ENCODE data around the gene FHOD3.

FHOD3 gene

GRCh38 chr18:36663312-36663711 lies 365.8 kb downstream of the FHOD3 start:
- H3K4me3 ChIP-seq (ENCODE audit: low read depth, low read length) = no peak overlapping the region
- TF ChIP-seq, protein P1, sequence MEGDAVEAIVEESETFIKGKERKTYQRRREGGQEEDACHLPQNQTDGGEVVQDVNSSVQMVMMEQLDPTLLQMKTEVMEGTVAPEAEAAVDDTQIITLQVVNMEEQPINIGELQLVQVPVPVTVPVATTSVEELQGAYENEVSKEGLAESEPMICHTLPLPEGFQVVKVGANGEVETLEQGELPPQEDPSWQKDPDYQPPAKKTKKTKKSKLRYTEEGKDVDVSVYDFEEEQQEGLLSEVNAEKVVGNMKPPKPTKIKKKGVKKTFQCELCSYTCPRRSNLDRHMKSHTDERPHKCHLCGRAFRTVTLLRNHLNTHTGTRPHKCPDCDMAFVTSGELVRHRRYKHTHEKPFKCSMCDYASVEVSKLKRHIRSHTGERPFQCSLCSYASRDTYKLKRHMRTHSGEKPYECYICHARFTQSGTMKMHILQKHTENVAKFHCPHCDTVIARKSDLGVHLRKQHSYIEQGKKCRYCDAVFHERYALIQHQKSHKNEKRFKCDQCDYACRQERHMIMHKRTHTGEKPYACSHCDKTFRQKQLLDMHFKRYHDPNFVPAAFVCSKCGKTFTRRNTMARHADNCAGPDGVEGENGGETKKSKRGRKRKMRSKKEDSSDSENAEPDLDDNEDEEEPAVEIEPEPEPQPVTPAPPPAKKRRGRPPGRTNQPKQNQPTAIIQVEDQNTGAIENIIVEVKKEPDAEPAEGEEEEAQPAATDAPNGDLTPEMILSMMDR (IDR thresholded peaks at IDR 0.05; ENCODE audit: borderline replicate concordance, insufficient read depth, low read depth, low read length) = no peak

GRCh38 chr18:36665952-36666351 lies 368.4 kb downstream of the FHOD3 start:
- TF ChIP-seq, protein P1 (IDR thresholded peaks at IDR 0.05; ENCODE audit: borderline replicate concordance, insufficient read depth, low read depth, low read length) = no peak
- no peak overlapping the region for H3K4me3 ChIP-seq (ENCODE audit: low read depth, low read length)

DNA sequence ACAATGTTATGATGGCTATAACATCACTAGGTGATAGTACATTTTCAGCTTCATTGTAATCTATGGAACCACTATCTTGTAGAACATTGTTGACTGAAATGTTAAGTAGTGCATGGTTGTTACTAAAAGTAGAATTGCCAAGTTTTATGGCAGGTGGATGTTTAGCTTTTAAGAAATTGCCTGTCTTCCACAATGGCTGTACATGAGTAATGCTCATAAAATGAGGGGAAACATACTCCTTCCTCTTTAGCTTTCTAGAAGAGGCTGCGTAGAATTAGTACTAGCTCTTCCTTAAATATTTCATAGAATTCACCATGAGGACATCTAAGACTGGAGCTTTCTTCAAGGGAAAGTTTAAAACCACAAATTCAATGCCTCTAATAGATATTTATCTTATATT lies 370.3 kb downstream of the FHOD3 start:
- H3K4me3 ChIP-seq (ENCODE audit: low read depth, low read length) = no peak overlapping the region
- TF ChIP-seq, protein P1 (IDR thresholded peaks at IDR 0.05; ENCODE audit: borderline replicate concordance, insufficient read depth, low read depth, low read length) = no peak

DNA sequence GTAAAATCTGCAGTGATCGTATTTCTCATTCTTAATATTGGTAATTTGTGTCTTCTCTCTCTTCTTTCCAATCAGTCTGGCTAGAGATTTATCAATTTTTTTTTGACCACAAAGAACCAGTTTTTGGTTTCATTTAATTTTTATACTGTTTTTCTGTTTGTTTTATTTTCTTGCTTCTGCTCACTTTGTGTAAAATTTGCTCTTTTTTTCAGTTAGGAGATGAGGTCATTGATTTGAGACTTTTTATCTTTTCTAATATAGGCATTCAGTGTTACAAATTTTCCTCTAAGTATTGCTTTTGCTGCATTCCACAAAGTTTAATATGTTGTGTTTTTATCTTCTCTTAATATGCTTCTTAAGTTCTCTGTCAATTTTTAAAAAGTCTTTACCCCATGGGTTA lies 370.8 kb downstream of the FHOD3 start:
- H3K4me3 ChIP-seq (ENCODE audit: low read depth, low read length) = no peak overlapping the region
- TF ChIP-seq, protein P1 (IDR thresholded peaks at IDR 0.05; ENCODE audit: borderline replicate concordance, insufficient read depth, low read depth, low read length) = no peak

GRCh38 chr18:36672437-36673344 lies 375.2 kb downstream of the FHOD3 start:
- no peak overlapping the region for H3K4me3 ChIP-seq (ENCODE audit: low read depth, low read length)
- TF ChIP-seq, protein P1 (IDR thresholded peaks at IDR 0.05; ENCODE audit: borderline replicate concordance, insufficient read depth, low read depth, low read length) = no peak

DNA sequence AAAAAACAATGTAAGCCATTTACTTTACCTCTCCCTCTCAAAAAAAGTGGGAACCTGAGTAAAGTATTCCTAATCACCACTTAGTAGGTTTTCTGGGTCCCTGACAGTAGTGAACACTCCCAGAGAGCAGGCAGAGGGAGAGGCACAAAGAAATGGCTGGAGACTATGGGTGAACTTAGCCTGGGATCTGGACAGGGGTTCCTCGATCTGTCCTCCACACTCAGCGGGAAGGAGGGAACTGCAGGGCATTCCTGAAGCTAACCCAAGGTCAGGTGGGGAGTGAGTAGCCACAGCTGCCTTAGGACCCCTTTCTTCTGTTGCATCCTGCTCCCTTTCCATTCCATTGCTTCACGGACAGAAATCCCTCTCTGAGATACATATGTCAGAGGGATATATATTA lies 375.9 kb downstream of the FHOD3 start:
- H3K4me3 ChIP-seq (ENCODE audit: low read depth, low read length) = no peak overlapping the region
- TF ChIP-seq, protein P1 (IDR thresholded peaks at IDR 0.05; ENCODE audit: borderline replicate concordance, insufficient read depth, low read depth, low read length) = no peak

- H3K4me3 ChIP-seq (ENCODE audit: low read depth, low read length) = no peak overlapping the region
- TF ChIP-seq, protein P1 (IDR thresholded peaks at IDR 0.05; ENCODE audit: borderline replicate concordance, insufficient read depth, low read depth, low read length) = no peak
Measured at GRCh38 chr18:36675076-36675475, 377.6 kb downstream of the FHOD3 start.

Data from GM12875 (cell line).